OCI-LY1 (cell line): Measurements from ENCODE around the gene CFAP221.
"Not testable (repeated sequence)": the region's sequence is repeated elsewhere in the genome, so short reads cannot be mapped to it uniquely, and the experiment has no call there.

Experiments
- H2AFZ ChIP-seq: fragments of 200-600 bp; sonication (generic), shearing (Covaris generic); 2 replicates; pipeline ENCODE4 v1.6.0; 2014; ENCODE audit warnings: antibody characterized with exemption, mild to moderate bottlenecking, low read length
- H3F3A ChIP-seq: fragments of 200-600 bp; sonication (generic), shearing (Covaris generic); 2 replicates; pipeline ENCODE4 v1.6.0; 2014; ENCODE audit warnings: mild to moderate bottlenecking, antibody characterized with exemption, low read length, moderate library complexity; ENCODE audit not compliant: insufficient read depth
- H3K27ac ChIP-seq: fragments of 200-600 bp; sonication (generic); 2 replicates; pipeline ENCODE4 v1.5.1; 2014; ENCODE audit warnings: low read length, mixed run types, mild to moderate bottlenecking, low read depth; ENCODE audit not compliant: poor library complexity, severe bottlenecking
- H3K27me3 ChIP-seq: fragments of 200-600 bp; sonication (generic); 2 replicates; pipeline ENCODE4 v1.6.0; 2014; ENCODE audit warnings: antibody characterized with exemption, mild to moderate bottlenecking, low read length, moderate library complexity; ENCODE audit not compliant: insufficient read depth
- H3K36me3 ChIP-seq: fragments of 200-600 bp; sonication (generic); 2 replicates; pipeline ENCODE4 v1.6.1; 2014; ENCODE audit warnings: mild to moderate bottlenecking, antibody characterized with exemption, low read length, moderate library complexity, mixed read lengths; ENCODE audit not compliant: insufficient read depth
- H3K4me1 ChIP-seq: fragments of 200-600 bp; sonication (generic); 2 replicates; pipeline ENCODE4 v1.5.1; 2014; ENCODE audit warnings: mild to moderate bottlenecking, low read length, moderate library complexity; ENCODE audit not compliant: insufficient read depth, severe bottlenecking
- H3K4me2 ChIP-seq: fragments of 200-600 bp; sonication (generic), shearing (Covaris generic); 2 replicates; pipeline ENCODE4 v1.6.1; 2014; ENCODE audit warnings: low read length
- H3K4me3 ChIP-seq: fragments of 200-600 bp; sonication (generic); 2 replicates; pipeline ENCODE4 v1.5.1; 2014; ENCODE audit warnings: low read length, low read depth, mild to moderate bottlenecking, mixed read lengths; ENCODE audit not compliant: poor library complexity, severe bottlenecking
- H3K79me2 ChIP-seq: fragments of 200-600 bp; shearing (Covaris generic); 2 replicates; pipeline ENCODE4 v1.6.1; 2016; ENCODE audit warnings: mixed run types, low read length, mixed read lengths; ENCODE audit not compliant: insufficient read depth
- H3K9ac ChIP-seq: fragments of 200-600 bp; sonication (generic), shearing (Covaris generic); 2 replicates; pipeline ENCODE4 v1.6.1; 2014; ENCODE audit warnings: mild to moderate bottlenecking, low read length, mixed read lengths
- H3K9me2 ChIP-seq: fragments of 200-600 bp; sonication (generic), shearing (Covaris generic); 2 replicates; pipeline ENCODE4 v1.6.1; 2014; ENCODE audit warnings: low read depth, mild to moderate bottlenecking, low read length, mixed read lengths
- H3K9me3 ChIP-seq: fragments of 200-600 bp; shearing (Covaris generic); 2 replicates; pipeline ENCODE4 v1.6.1; 2014; ENCODE audit warnings: low read length, mixed read lengths
- H4K20me1 ChIP-seq: fragments of 200-600 bp; sonication (generic), shearing (Covaris generic); 2 replicates; pipeline ENCODE4 v1.6.0; 2016; ENCODE audit warnings: mild to moderate bottlenecking, low read length; ENCODE audit not compliant: insufficient read depth
- CTCF ChIP-seq: fragments of 200-600 bp; sonication (generic), shearing (Covaris generic); IDR thresholded peaks from 2 replicates; pipeline ENCODE4 v1.5.1; 2017; ENCODE audit warnings: mild to moderate bottlenecking, antibody characterized with exemption, low read length, moderate library complexity, mixed read lengths
- EZH2 ChIP-seq: fragments of 200-600 bp; sonication (generic), shearing (Covaris generic); IDR thresholded peaks from 2 replicates; pipeline ENCODE4 v1.8.0; 2017; ENCODE audit warnings: borderline replicate concordance, mixed run types, mild to moderate bottlenecking, antibody characterized with exemption, low read length, moderate library complexity, mixed read lengths

The CFAP221 gene

GRCh38 chr2:119606674-119607073 lies 62.4 kb downstream of the CFAP221 start:
- TF ChIP-seq CTCF (no peak), EZH2 (no peak)
- no peaks in the 10 kb centered on the region for H3K36me3 ChIP-seq
- no peaks in the 10 kb centered on the region for H3K9me2 ChIP-seq
- H3K4me1 ChIP-seq: no peaks in the 10 kb centered on the region
- no peak overlapping the region for H3K27ac ChIP-seq
- no peak overlapping the region for H3K9ac ChIP-seq
- H2AFZ ChIP-seq: no peak overlapping the region
- no peak overlapping the region for H3K4me2 ChIP-seq
- H3K27me3 ChIP-seq: no peaks in the 10 kb centered on the region
- no peaks in the 10 kb centered on the region for H3F3A ChIP-seq
- H3K4me3 ChIP-seq: no peak overlapping the region
- H4K20me1 ChIP-seq: no peaks in the 10 kb centered on the region
- no peaks in the 10 kb centered on the region for H3K79me2 ChIP-seq
- H3K9me3 ChIP-seq: no peaks in the 10 kb centered on the region

GRCh38 chr2:119608553-119608952 lies 64.3 kb downstream of the CFAP221 start:
- Histone ChIP-seq H3K9me2 (no peaks in the 10 kb centered on the region), H3K79me2 (no peaks in the 10 kb centered on the region), H3K4me3 (no peak overlapping the region), H3K36me3 (no peaks in the 10 kb centered on the region), H3K9me3 (no peaks in the 10 kb centered on the region), H2AFZ (no peak overlapping the region), H3K4me2 (no peak overlapping the region), H3K4me1 (no peaks in the 10 kb centered on the region), H3F3A (no peaks in the 10 kb centered on the region), H4K20me1 (no peaks in the 10 kb centered on the region), H3K27me3 (no peaks in the 10 kb centered on the region), H3K9ac (no peak overlapping the region), H3K27ac (no peak overlapping the region)
- TF ChIP-seq EZH2 (no peak), CTCF (no peak)

- TF ChIP-seq EZH2 (no peak), CTCF (no peak)
- no peak overlapping the region for H3K9ac ChIP-seq
Measured at GRCh38 chr2:119609337-119609736, 65.1 kb downstream of the CFAP221 start.

GRCh38 chr2:119614140-119614539 lies 69.9 kb downstream of the CFAP221 start:
- not testable (repeated sequence) for H3K9ac ChIP-seq, H4K20me1 ChIP-seq, H2AFZ ChIP-seq, H3K79me2 ChIP-seq, H3K27ac ChIP-seq, H3K4me1 ChIP-seq, H3F3A ChIP-seq, H3K36me3 ChIP-seq, H3K9me2 ChIP-seq, H3K4me2 ChIP-seq, H3K27me3 ChIP-seq, H3K4me3 ChIP-seq, H3K9me3 ChIP-seq

More at GRCh38 chr2:119609337-119609736, 65.1 kb downstream of the CFAP221 start:
- no peak overlapping the region for H3K4me2 ChIP-seq
- H2AFZ ChIP-seq: no peak overlapping the region
- H3K9me3 ChIP-seq: no peaks in the 10 kb centered on the region; the same call in 1 of the 2 replicates
- H3K9me2 ChIP-seq: no peaks in the 10 kb centered on the region
- no peaks in the 10 kb centered on the region for H3K27me3 ChIP-seq
- H3K4me1 ChIP-seq: no peaks in the 10 kb centered on the region
- H3K27ac ChIP-seq: no peak overlapping the region
- H3K79me2 ChIP-seq: no peaks in the 10 kb centered on the region
- H4K20me1 ChIP-seq: no peaks in the 10 kb centered on the region
- no peaks in the 10 kb centered on the region for H3K36me3 ChIP-seq
- H3F3A ChIP-seq: no peaks in the 10 kb centered on the region
- no peak overlapping the region for H3K4me3 ChIP-seq
